Measurements from ENCODE around the gene KRT1. TPM values are rescaled to one million over a fixed set of nuclear protein-coding genes. Genes with fewer than 3 reads are reported as not detected.

KRT1 gene
- not detected in 2 replicates for total RNA-seq (ENCODE audit: low replicate concordance)

GRCh38 chr12:52680363-52680762 lies at the start of gene KRT1:
KRT1 (minus strand) TSS chr12:52680407; CDS start chr12:52680348, 59 bp downstream.

DNA sequence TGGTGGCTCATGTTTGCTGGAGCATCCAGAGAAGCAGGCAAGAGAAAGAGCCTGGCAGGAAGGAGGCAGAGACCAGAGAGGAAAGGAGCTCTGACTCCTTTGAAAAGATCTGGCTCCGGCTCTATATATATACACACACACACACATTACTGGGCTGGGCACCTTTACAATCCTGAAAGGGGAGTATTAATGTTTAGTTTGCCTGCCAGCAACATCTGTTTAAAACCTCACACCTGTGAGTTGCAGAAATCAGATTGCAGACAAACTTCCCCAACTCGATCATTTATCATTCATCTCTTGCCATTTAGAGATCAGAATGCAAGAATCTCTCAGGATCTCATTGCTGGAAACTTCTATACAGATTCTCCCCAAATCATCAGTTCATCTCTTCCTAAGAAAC lies 23.2 kb upstream of the KRT1 start, which contains the start of gene KRT77:
TSS of gene KRT77 (minus strand) at position 101 of the 400 bp plus-strand sequence. CDS start at position 11, 90 bp downstream.

DNA sequence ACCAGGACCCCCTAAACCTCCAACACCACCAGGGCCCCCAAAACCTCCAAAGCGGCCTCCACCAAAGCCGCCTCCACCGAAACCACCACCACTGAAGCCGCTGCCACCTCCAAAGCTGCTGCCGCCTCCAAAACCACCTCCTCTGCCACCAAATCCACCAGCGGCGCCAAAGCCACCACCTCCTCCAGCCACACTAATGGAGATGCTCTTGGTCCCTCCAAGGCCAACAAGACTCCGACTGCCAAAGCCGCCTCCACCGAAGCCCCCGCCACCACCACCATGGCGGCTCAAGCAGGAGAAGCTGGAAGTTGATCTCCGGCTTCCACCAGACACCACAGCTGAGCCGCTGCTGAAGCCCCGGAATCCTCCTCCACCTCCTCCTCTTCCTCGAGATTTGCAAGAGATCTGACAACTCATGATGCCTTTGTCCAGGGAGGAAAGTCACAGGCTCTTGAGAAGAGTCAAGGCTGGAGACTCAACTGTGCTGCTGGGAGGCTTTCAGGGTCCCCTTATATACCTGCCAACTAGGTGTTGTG lies 28.4 kb downstream of the KRT1 start, which contains the start of gene KRT2:
TSS of gene KRT2 (minus strand) at position 486 of the 536 bp plus-strand sequence. CDS start at position 417, 69 bp downstream.

Other genes starting within 250 kb of the KRT1 start
- gene KRT75, start 246.0 kb downstream of the KRT1 start, total RNA-seq (ENCODE audit: low replicate concordance), result not detected in 2 replicates
- gene KRT6B, start 228.3 kb downstream of the KRT1 start, total RNA-seq (ENCODE audit: low replicate concordance), result not detected in 2 replicates
- gene KRT6C, start 206.6 kb downstream of the KRT1 start, total RNA-seq (ENCODE audit: low replicate concordance), result not detected in 2 replicates
- gene KRT6A, start 187.2 kb downstream of the KRT1 start, total RNA-seq (ENCODE audit: low replicate concordance), result under 0.01 and 1.3 TPM in 2 replicates
- gene KRT5, start 160.0 kb downstream of the KRT1 start, total RNA-seq (ENCODE audit: low replicate concordance), result 0.15 TPM in 1 of 2 replicates, not detected in the other
- not detected in 2 replicates for gene KRT71, start 127.3 kb downstream of the KRT1 start, total RNA-seq (ENCODE audit: low replicate concordance)
- not detected in 2 replicates for gene KRT74, start 106.6 kb downstream of the KRT1 start, total RNA-seq (ENCODE audit: low replicate concordance)
- not detected in 2 replicates for gene KRT72, start 78.9 kb downstream of the KRT1 start, total RNA-seq (ENCODE audit: low replicate concordance)
- not detected in 2 replicates for gene KRT73, start 61.8 kb downstream of the KRT1 start, total RNA-seq (ENCODE audit: low replicate concordance)
- not detected in 2 replicates for gene KRT2, start 28.2 kb downstream of the KRT1 start, total RNA-seq (ENCODE audit: low replicate concordance)
- not detected in 2 replicates for gene KRT77, start 23.1 kb upstream of the KRT1 start, total RNA-seq (ENCODE audit: low replicate concordance)
- not detected in 2 replicates for gene KRT76, start 96.9 kb upstream of the KRT1 start, total RNA-seq (ENCODE audit: low replicate concordance)
- gene KRT3, start 115.7 kb upstream of the KRT1 start, total RNA-seq (ENCODE audit: low replicate concordance), result not detected in 2 replicates
- gene KRT4, start 133.7 kb upstream of the KRT1 start, total RNA-seq (ENCODE audit: low replicate concordance), result not detected in 2 replicates
- gene KRT79, start 153.9 kb upstream of the KRT1 start, total RNA-seq (ENCODE audit: low replicate concordance), result not detected in 2 replicates
- not detected in 2 replicates for gene KRT78, start 168.6 kb upstream of the KRT1 start, total RNA-seq (ENCODE audit: low replicate concordance)
- gene KRT8, start 224.7 kb upstream of the KRT1 start, total RNA-seq (ENCODE audit: low replicate concordance), result 0.70 and 67.9 TPM in 2 replicates